Measurements from ENCODE around the gene RESP18. TPM values are rescaled to one million over a fixed set of nuclear protein-coding genes. Genes with fewer than 3 reads are reported as not detected.

The RESP18 gene
- total and polyA plus RNA-seq, 2 of the 4 experiments (the other 2 are of a cell fraction), result not detected

GRCh38 chr2:219296631-219297391, 35.7 kb downstream of the RESP18 start (continued):
- TF ChIP-seq MXI1 (IDR thresholded peaks at IDR 0.05; ENCODE audit: borderline replicate concordance, low read depth, low read length), result no peak

DNA sequence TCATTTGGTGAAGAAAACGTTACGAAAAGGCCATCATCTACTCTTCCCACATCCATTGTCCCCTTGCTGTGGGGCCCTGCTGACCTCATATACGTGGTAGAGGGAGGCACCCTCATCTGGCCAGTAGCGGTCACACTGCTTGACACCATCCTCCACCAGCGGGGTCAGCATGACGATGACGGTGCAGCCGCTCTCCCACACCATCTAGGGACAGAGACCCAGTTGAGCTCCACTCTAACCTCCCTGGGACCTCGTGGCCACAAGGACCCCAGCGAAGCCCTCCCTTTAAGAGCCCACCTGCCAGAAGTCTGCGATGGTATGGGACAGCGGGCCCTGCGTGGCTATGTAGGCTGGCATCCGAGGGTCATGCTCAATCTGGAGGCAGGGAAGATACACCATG, 36.4 kb downstream of the RESP18 start:
- intact Hi-C loops (cut with micrococcal nuclease), result loop anchor here (5.0 kb wide), 2 partner anchors 236 to 239 kb away; no protein-coding TSS in a partner anchor
- DNase-seq, result no peak
- no peaks in the 10 kb centered on the region for H4K20me1 ChIP-seq (ENCODE audit: insufficient read depth, low read length)
- H2BK20ac ChIP-seq (ENCODE audit: low read depth, low read length), result no peak overlapping the region
- ChIA-PET POLR2A (ENCODE audit: unreplicated experiment) (no interaction called here), CTCF (interaction anchor here (1.3 to 1.7 kb wide), 2 partner anchors 19 to 139 kb away, joined by 3 to 6 read pairs; no protein-coding TSS in a partner anchor)
- no TSS peak for BruUV-seq (replicated peaks)
- H3K9me1 ChIP-seq (ENCODE audit: insufficient read depth, low read length), result no peaks in the 10 kb centered on the region
- no peak overlapping the region for H4K8ac ChIP-seq (ENCODE audit: low read depth in 2 of 2, low read length in 2 of 2)
- H2BK5ac ChIP-seq (ENCODE audit: low read depth, low read length, poor library complexity, severe bottlenecking), result no peak overlapping the region
- H3K9me3 ChIP-seq (ENCODE audit: control insufficient read depth, insufficient read depth, low read length), result no peaks in the 10 kb centered on the region
- no peak overlapping the region for H3K18ac ChIP-seq (ENCODE audit: low read depth, low read length)
- ATAC-seq (ENCODE audit: low read depth), result no peak
- H2BK15ac ChIP-seq (ENCODE audit: low read depth, low read length), result no peak overlapping the region
- H3K4me3 ChIP-seq (ENCODE audit: insufficient read depth, low read depth, low read length), result no peak overlapping the region
- H3K27me3 ChIP-seq (ENCODE audit: control insufficient read depth, insufficient read depth, low read length), result no peaks in the 10 kb centered on the region
- H3K14ac ChIP-seq (replicated peaks; ENCODE audit: low read depth, low read length), result no peak overlapping the region
- H2AFZ ChIP-seq (replicated peaks; ENCODE audit: low read length, poor library complexity), result no peak overlapping the region
- in situ Hi-C loops (cut with MboI; ENCODE audit: low sequenced_read_pairs), result loop anchor here (5.0 kb wide), 1 partner anchor 124 kb away; the partner anchor contains the start of gene SLC23A3
- H3K36me3 ChIP-seq (ENCODE audit: control insufficient read depth, insufficient read depth, low read length), result no peaks in the 10 kb centered on the region
- H2BK120ac ChIP-seq (ENCODE audit: low read depth, low read length), result no peak overlapping the region
- H3K79me1 ChIP-seq (ENCODE audit: low read depth in 1 of 2, low read length in 2 of 2), result no peaks in the 10 kb centered on the region
- dilution Hi-C loops (cut with HindIII; ENCODE audit: low sequenced_read_pairs, unreplicated experiment), result no loop called here
- H3K56ac ChIP-seq (ENCODE audit: extremely low read depth, insufficient read depth, low read length), result no peak overlapping the region
- no peak overlapping the region for H3K4ac ChIP-seq (ENCODE audit: low read depth, low read length)
- WGBS, 2 experiments (ENCODE audit: extremely low coverage in 2 of 2, insufficient read length in 1 of 2), result 94% methylated on average over 7 of the region's 14 CpGs; no CpG with 5 or more reads in 1 of the 2 experiments
- no peak overlapping the region for H3K23ac ChIP-seq (ENCODE audit: low read depth, low read length)
- no peak overlapping the region for H4K5ac ChIP-seq (ENCODE audit: low read depth, low read length)
- no peak overlapping the region for H2AK5ac ChIP-seq (ENCODE audit: low read depth, low read length)
- peak overlapping the region; percentile 21 for H2AK9ac ChIP-seq (replicated peaks; ENCODE audit: low read depth, low read length, poor library complexity)
- H3K9ac ChIP-seq (ENCODE audit: low read depth, low read length), result no peak overlapping the region
- no peak for TF ChIP-seq RFX5 (IDR thresholded peaks at IDR 0.05; ENCODE audit: low read depth, low read length)
- H3K4me1 ChIP-seq (ENCODE audit: control insufficient read depth, insufficient read depth, low read length), result peaks cover 8% of the 10 kb centered on the region; the same call in 1 of the 2 replicates
- H3K27ac ChIP-seq (ENCODE audit: insufficient read depth, low read length), result no peak overlapping the region
- no peak overlapping the region for H3K4me2 ChIP-seq (ENCODE audit: low read depth, low read length)
- no peak overlapping the region for H4K91ac ChIP-seq (ENCODE audit: insufficient read depth, low read depth, low read length)

Data from IMR-90 (cell line).